Measurements from ENCODE around the gene RASSF4.

The RASSF4 gene

DNA sequence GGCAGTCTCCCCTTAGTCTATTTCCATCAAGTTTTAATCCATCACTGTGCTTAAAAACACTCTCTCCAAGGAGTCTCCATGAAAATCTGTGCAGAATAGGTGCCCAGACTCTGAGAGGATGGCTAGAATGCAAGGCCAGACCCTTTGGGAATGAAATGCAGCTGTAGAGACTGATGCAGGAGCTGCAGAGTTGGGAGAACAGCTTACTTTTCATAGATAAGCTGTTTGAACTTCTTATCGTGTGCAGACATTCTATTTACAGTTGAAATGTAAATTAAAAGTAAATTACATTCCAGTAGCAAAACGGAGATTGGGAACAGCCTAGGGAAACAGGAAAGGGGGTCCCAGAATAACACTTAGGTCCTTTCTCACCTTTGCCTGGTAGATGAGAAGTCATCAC lies 56.0 kb downstream of the RASSF4 start:
- no peak for DNase-seq

- no peak for DNase-seq
These were observed 63.8 kb downstream of the RASSF4 start for GRCh38 chr10:45023426-45023825.

DNA sequence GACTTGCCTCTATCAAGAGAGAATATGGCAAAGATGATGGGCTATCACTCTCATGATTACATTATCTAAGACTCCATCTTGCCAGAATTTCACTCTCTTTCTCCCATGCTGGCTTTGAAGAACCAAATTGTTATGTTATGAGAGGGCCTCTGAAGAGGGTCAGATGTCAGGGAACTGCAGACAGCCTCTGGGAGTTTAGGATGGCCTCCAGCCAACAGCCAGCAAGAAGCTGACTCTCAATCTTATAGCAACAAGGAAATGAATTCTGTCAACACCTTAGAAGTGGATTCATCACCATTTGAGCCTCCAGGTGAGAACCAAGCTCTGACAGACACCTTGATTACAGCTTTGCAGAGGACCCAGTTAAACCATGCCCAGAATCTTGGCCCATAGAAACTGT lies 74.7 kb downstream of the RASSF4 start:
- DNase-seq = no peak

DNA sequence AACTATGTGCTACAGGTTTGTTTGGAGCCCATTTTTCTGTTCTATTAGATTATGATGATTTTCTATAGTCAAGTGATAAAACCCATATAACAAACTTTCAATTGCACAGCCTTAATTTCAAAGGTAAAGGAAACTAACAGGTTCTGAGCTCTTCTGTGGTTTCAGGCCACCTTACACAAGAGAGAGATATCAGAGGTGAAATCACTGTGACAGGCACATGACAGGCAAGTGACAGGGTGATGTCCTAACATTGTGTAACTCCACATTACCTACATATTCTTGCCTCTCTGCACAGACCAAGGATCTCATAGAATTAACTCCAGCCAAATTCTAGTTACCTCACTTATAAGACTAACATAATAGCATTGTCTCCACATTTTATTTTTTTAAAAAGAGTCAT lies 76.1 kb downstream of the RASSF4 start:
- no peak for DNase-seq

- DNase-seq = no peak
These were observed 81.4 kb downstream of the RASSF4 start for GRCh38 chr10:45040921-45041542.

GRCh38 chr10:45044290-45044689 lies 84.7 kb downstream of the RASSF4 start:
- DNase-seq = no peak

Measured in NCI-H1417 treated with DMSO at 0.1 percent for 48 hours (cell line).